ENCODE results near the gene FKBP5.
"Not testable (repeated sequence)": the region's sequence is repeated elsewhere in the genome, so short reads cannot be mapped to it uniquely, and the experiment has no call there.

FKBP5 gene

GRCh38 chr6:35600659-35601125 is 88.0 kb downstream of the FKBP5 start:
- no peak for DNase-seq
- in situ Hi-C loops (cut with MboI; ENCODE audit: low pct_unique_long_range_greater_than_20kb, low sequenced_read_pairs) = no loop called here

GRCh38 chr6:35599761-35600658 is 88.7 kb downstream of the FKBP5 start:
- in situ Hi-C loops (cut with MboI; ENCODE audit: low pct_unique_long_range_greater_than_20kb, low sequenced_read_pairs) = no loop called here

GRCh38 chr6:35598621-35599020 is 90.1 kb downstream of the FKBP5 start:
- DNase-seq; in situ Hi-C loops (cut with MboI; ENCODE audit: low pct_unique_long_range_greater_than_20kb, low sequenced_read_pairs): not testable (repeated sequence)

More at GRCh38 chr6:35599761-35600658, 88.7 kb downstream of the FKBP5 start:
- no peak for DNase-seq

- in situ Hi-C loops (cut with MboI; ENCODE audit: low pct_unique_long_range_greater_than_20kb, low sequenced_read_pairs) = no loop called here
- DNase-seq = peak; percentile 14
Observed at GRCh38 chr6:35596448-35597442, 92.0 kb downstream of the FKBP5 start.

- no peak for DNase-seq
- in situ Hi-C loops (cut with MboI; ENCODE audit: low pct_unique_long_range_greater_than_20kb, low sequenced_read_pairs) = no loop called here
Observed at GRCh38 chr6:35594503-35595186, 94.1 kb downstream of the FKBP5 start.

GRCh38 chr6:35592178-35592577 is 96.5 kb downstream of the FKBP5 start:
- DNase-seq = no peak
- in situ Hi-C loops (cut with MboI; ENCODE audit: low pct_unique_long_range_greater_than_20kb, low sequenced_read_pairs) = no loop called here

GRCh38 chr6:35590622-35591066 is 98.1 kb downstream of the FKBP5 start:
- DNase-seq = no peak
- in situ Hi-C loops (cut with MboI; ENCODE audit: low pct_unique_long_range_greater_than_20kb, low sequenced_read_pairs) = no loop called here

- DNase-seq = no peak
- in situ Hi-C loops (cut with MboI; ENCODE audit: low pct_unique_long_range_greater_than_20kb, low sequenced_read_pairs) = no loop called here
Observed at GRCh38 chr6:35589904-35590303, 98.8 kb downstream of the FKBP5 start.

GRCh38 chr6:35589201-35589739 is 99.4 kb downstream of the FKBP5 start:
- no peak for DNase-seq
- in situ Hi-C loops (cut with MboI; ENCODE audit: low pct_unique_long_range_greater_than_20kb, low sequenced_read_pairs) = no loop called here

GRCh38 chr6:35587167-35587566 is 101.5 kb downstream of the FKBP5 start:
- in situ Hi-C loops (cut with MboI; ENCODE audit: low pct_unique_long_range_greater_than_20kb, low sequenced_read_pairs) = no loop called here
- DNase-seq = no peak

- in situ Hi-C loops (cut with MboI; ENCODE audit: low pct_unique_long_range_greater_than_20kb, low sequenced_read_pairs) = no loop called here
Observed at GRCh38 chr6:35586542-35586941, 102.2 kb downstream of the FKBP5 start.

GRCh38 chr6:35585658-35586057 is 103.1 kb downstream of the FKBP5 start:
- in situ Hi-C loops (cut with MboI; ENCODE audit: low pct_unique_long_range_greater_than_20kb, low sequenced_read_pairs) = no loop called here
- no peak for DNase-seq

More at GRCh38 chr6:35586542-35586941, 102.2 kb downstream of the FKBP5 start:
- DNase-seq = no peak

- DNase-seq = peak; percentile 76
- in situ Hi-C loops (cut with MboI; ENCODE audit: low pct_unique_long_range_greater_than_20kb, low sequenced_read_pairs) = no loop called here
Observed at GRCh38 chr6:35583893-35584688, 104.6 kb downstream of the FKBP5 start.

- DNase-seq = no peak
- in situ Hi-C loops (cut with MboI; ENCODE audit: low pct_unique_long_range_greater_than_20kb, low sequenced_read_pairs) = no loop called here
Observed at GRCh38 chr6:35582315-35582714, 106.4 kb downstream of the FKBP5 start.

- no peak for DNase-seq
- in situ Hi-C loops (cut with MboI; ENCODE audit: low pct_unique_long_range_greater_than_20kb, low sequenced_read_pairs) = no loop called here
Observed at GRCh38 chr6:35581633-35582032, 107.1 kb downstream of the FKBP5 start.

GRCh38 chr6:35580836-35581235 is 107.9 kb downstream of the FKBP5 start:
- in situ Hi-C loops (cut with MboI; ENCODE audit: low pct_unique_long_range_greater_than_20kb, low sequenced_read_pairs) = no loop called here
- DNase-seq = no peak

- in situ Hi-C loops (cut with MboI; ENCODE audit: low pct_unique_long_range_greater_than_20kb, low sequenced_read_pairs) = no loop called here
- DNase-seq = no peak
Observed at GRCh38 chr6:35576682-35577081, 112.0 kb downstream of the FKBP5 start.

- no peak for DNase-seq
Observed at GRCh38 chr6:35573495-35574110, 115.1 kb downstream of the FKBP5 start.

More at GRCh38 chr6:35573495-35574110, 115.1 kb downstream of the FKBP5 start:
- in situ Hi-C loops (cut with MboI; ENCODE audit: low pct_unique_long_range_greater_than_20kb, low sequenced_read_pairs) = no loop called here
